GM19328 (cell line): ENCODE results near the gene ARHGAP32.

ENCODE experiments used
- ATAC-seq: cut with Tn5 transposase; IDR thresholded peaks from one replicate; pipeline ENCODE4 v1.9.1; 2021; ENCODE audit warnings: mild to moderate bottlenecking, moderate library complexity; ENCODE audit not compliant: unreplicated experiment

Gene ARHGAP32

DNA sequence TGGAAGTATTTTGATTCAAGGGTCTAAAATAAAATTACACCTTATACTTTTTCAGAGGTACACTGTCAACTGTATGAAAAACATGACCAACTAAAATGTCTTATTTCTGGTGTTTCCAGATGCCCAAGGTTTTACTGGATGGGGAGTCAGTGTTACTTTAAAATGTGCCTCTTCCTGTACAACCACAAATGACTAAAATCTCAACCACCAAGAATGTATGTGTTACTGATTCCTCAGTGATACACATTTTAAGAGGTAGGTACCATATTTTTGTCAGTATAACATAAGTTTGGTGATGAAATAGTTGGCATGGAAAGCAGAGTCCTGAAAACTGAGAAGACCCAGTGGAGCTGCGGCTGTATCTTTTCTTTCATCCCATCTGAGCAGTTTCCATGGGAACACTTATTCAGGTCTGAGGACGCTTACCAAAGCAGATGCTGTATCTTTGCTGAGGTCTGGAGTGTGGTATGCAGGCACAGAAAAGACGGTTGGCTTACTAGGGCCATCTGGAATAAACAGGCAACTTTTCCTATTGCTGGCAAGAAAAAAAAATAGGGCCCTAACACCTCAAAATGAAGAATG lies 228.3 kb downstream of the ARHGAP32 start:
- ATAC-seq, result no peak

- no peak for ATAC-seq
Measured at GRCh38 chr11:128962896-128963295, 229.2 kb downstream of the ARHGAP32 start.

- ATAC-seq, result no peak
Measured at GRCh38 chr11:128961645-128962044, 230.5 kb downstream of the ARHGAP32 start.

DNA sequence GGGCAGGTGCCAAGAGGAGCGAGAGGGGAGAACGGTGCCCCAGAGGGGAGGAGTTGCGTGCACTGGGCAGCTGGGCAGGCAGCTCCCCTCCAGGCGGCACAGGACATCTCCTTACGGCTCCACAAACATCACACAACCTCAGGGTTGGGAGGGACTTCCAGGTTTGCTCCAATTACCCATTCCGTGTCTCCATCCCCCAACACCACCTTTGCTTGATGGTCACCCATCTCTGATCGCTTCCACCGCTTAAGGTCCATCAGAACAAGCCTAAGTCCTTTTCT lies 235.0 kb downstream of the ARHGAP32 start:
- no peak for ATAC-seq

DNA sequence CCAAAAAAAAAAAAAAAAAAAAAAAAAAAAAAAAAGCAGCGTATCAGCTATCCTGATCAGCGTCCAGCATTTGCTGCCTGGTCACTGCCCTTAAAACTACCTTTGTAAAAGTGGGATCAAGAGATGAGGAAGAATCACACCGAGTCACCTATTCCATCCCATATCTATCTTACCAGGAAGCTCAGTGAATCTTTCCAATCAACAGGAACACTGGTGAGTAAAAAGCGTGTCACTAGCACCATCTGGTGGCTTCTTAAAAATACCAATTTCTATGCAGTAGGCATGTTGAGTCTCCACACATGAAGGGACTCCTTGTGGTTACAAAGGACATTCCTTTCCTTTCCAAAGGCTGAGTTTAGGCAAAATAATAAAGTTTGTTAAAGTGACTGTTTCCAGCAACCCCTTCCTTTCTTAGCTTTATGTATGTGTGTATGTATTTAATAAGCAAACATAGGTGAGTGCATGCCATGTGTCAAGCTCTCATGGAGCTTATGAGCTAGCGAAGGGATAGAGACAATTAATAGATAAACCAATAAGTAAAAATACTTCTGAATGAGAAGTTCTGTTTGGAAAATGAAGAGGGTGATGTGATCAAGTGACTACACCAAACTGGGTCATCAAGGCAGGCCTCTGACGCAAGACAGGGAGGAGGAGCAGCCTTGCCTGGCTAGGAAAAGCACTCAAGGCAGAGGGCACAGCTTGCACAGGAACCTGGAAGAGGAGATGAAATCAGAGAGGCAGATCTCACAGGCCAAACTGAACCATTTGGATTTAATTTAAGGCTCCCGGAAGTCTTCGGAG lies 235.5 kb downstream of the ARHGAP32 start:
- ATAC-seq, result no peak

GRCh38 chr11:128955636-128956035 lies 236.5 kb downstream of the ARHGAP32 start:
- ATAC-seq, result no peak

GRCh38 chr11:128953151-128953550 lies 239.0 kb downstream of the ARHGAP32 start:
- ATAC-seq, result no peak

- no peak for ATAC-seq
Measured at GRCh38 chr11:128949791-128950454, 242.2 kb downstream of the ARHGAP32 start.

DNA sequence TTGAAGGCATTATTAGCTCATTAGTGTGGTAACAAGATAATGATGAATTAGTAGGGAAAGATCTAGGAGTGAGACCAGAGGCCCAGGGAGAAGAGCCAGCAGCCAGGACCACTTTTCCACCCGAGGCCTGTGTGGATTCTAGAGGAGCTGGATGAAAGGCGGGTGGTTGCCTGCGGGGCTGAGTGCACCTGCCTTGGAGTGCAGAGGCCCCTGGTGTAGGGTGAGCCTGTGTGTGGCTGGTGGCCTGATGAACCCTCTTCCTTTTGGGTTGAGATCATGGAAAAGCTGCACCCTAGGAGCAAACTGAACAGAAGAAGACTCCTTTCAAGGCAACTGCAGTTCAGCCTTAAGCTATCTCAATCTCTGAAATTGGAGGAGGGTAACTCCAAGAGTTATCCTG lies 243.5 kb downstream of the ARHGAP32 start:
- no peak for ATAC-seq

GRCh38 chr11:128947773-128948172 lies 244.4 kb downstream of the ARHGAP32 start:
- no peak for ATAC-seq

GRCh38 chr11:128946648-128947047 lies 245.5 kb downstream of the ARHGAP32 start:
- no peak for ATAC-seq

GRCh38 chr11:128943428-128943976 lies 248.6 kb downstream of the ARHGAP32 start:
- no peak for ATAC-seq

DNA sequence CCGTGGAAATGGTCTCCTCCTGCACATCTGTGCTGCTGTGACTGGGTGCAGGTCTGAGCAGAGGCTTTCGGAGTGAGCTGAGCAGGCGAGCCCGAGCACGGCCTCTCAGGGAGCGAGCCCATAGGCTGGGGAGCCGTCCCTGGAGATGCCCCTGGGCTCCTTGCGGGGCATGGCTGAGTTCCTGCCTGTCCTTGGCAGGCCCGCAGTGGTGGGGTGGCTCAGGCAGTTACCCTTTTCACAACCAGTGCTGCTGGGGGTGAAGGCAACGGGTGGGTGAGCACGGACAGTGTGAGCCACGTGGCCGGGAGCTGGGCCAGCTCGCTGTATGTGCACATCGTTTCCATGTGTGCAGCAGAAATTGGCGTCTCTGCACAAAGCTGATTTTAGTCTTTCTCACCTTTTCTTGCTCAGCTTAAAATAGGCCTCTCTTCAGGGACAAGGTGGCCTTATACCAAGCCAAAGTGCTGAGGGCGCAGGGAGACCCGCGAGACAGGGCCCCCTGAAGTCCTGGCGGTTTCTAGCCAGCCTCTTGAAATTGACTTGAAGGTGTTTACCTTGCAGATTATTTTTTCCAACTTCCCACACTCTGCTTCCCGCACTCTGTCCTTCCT lies 249.2 kb downstream of the ARHGAP32 start, which contains the start of gene TP53AIP1:
Gene TP53AIP1, minus strand, starts transcription at position 55 of the 611 bp plus-strand sequence. CDS start 5,053 bp downstream, outside the sequence.
- ATAC-seq, result no peak

DNA sequence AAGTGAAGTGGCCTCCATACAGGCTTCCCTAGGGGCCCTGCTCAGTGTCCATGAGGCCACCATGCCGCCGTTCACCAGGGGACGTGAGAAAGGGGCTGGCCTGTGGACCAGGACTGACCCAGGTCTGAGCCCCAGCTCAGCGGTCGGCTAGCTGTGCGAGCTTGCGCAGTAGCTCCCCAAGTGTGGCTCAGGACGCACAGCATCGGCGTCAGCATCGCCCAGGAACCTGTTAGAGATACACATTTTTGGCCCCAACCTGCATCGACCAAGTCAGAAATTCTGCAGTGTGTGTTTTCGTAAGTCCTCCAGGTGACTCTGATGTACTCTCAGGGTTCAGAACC lies 249.9 kb downstream of the ARHGAP32 start:
- no peak for ATAC-seq

DNA sequence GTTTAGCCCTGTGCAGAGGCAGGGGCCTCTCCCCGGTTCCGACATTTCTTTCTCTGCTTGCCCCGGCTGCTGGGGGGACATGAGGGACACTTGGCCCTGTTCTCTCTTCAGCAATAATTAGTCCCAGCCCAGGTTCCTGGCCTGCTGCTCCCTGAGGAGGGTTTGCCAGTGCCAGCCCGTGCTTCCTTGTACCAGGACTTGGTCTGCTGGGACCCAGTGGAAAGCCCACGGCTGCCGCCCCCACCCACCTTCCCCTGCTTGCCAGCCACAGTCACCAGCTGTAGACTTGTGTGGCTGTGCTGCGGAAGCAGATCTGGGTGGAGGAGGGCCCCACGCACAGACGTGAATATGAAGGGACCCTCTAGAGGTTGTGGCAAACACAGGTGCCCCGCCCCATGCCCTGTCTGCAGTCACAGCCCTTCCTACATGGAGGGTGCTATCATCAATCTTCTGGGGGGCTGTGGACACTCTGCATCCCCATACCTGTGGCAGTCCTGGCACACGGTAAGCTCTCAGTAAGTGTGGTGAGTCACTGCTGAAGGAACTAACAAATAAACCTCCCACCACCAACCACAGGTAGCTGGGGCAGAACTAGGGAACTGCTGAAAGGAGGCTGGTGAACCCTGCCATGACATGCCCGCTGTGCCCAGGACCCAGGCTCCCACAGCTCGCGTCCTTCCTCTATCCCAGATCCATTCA lies 250.4 kb downstream of the ARHGAP32 start:
- ATAC-seq, result no peak

DNA sequence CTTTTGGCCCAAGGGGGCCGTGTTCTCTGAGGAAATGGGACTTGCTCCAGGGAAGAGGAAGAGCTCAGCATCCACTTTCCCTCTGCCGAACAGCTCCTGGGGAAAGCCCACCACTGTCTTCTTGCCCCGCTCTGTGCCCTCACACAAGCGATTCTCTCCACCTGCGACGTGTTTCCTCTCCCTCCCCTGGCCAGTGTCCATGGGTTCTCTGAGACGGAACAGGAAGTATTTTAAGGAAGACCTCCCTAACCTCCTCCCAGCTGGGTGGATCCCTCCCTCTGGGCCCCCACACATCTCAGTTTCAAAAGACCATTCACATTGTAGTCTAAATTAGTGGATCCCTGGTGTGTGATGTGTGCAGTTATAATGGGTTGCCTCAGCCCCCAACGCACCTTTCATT lies 251.0 kb downstream of the ARHGAP32 start:
- no peak for ATAC-seq

GRCh38 chr11:128940603-128941002 lies 251.5 kb downstream of the ARHGAP32 start:
- ATAC-seq, result no peak

DNA sequence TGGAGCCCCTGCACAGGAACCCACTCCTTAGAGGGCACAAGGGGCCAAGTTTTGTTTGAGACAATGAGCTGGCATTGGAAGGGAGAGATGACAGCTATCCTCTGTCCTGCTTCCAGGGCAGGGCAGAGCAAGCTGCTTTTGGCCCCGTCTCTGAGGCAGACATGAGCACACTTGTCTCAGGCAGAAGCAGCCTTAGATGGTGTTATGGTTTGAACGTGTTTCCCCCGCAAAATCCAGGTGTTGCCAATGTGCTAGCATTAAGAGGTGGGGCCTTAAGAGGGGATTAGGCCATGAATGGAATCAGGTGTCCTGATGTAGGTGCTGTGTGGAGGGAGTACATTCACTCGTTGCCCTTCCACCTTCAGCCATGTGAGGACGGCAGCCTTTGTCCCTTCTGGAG lies 252.0 kb downstream of the ARHGAP32 start:
- ATAC-seq, result no peak

DNA sequence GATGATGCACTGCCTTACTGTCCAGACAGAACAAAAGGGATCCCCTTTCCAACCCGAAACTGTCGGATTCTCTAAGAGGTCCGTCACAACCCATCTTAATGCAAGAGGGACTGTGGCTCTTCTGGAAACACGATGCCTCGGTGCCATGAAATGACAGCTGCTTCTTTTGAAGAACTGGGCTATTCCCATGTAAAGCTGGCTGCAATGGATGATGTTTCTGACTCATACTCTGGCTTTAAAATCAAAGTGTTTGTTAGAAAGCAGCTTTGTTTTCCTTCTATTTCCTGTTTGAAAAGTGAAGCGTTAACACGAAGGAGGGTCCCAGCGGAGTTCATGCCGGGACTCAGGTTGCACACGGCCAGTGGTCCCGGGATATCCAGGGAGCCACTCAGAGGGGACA lies 252.5 kb downstream of the ARHGAP32 start:
- no peak for ATAC-seq

DNA sequence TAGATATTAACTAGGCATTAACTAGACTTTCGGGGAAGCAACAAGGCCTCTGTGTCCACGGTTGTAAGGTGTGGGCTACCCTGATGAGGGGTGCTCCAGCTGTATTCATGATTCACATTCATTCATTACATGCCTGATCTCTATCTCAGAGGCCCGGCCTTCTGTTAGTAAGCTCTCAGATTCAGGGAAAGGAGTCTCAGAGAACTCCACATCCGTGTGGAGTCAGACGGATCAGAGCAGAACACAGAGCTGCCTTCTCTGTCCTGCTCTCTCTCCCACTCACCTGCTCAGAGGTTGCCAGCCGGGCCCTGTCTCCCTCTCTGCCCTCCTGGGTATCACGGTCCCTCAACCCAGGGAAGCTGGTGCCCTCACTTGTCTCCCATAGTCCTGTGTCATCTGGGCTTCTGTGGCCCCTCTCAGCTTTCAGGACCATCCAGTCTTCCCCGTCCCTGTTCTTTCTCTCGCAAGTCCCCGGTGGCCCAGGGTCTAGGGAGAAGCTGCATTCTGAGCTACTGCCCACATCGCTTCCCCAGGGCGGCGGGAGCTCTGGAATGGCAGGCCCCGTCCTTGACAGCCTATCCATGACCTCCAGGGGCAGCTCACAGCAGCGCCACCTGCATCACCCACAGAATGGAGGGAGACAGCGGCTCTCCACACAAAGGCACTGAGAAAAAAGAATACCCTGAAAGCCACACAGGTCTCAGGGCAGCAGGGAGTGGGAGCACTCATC lies 253.8 kb downstream of the ARHGAP32 start:
- ATAC-seq, result no peak
